Caco-2 (cell line): ENCODE data around the gene ATP5ME. TPM values are rescaled to one million over a fixed set of nuclear protein-coding genes. Genes with fewer than 3 reads are reported as not detected.

Experiments used
- BruUV-seq: library from RNA; stranded (reverse); fragments of 400-500 nt; replicated peaks from 2 replicates; lab custom pipeline; 2021; lab: Mats Ljungman, UMichigan
- CTCF ChIA-PET: fragments of 300-600 bp; sonication (Branson Sonifier 250); formaldehyde crosslinking; loops from one replicate; lab custom pipeline; 2022; ENCODE audit warnings: antibody characterized with exemption; lab: Charles Lee
- POLR2A ChIA-PET: fragments of 300-600 bp; sonication (Branson Sonifier 250); formaldehyde crosslinking; loops from one replicate; lab custom pipeline; 2022; ENCODE audit warnings: antibody characterized with exemption; lab: Charles Lee
- DNase-seq, 2 experiments: peaks; one replicate each; pipeline versions ENCODE4 v3.0.0 to v3.0.0-alpha.2; 2020 to 2022
- H3K27me3 ChIP-seq: replicated peaks from 2 replicates; pipeline ENCODE4 v1.6.0; 2011; ENCODE audit warnings: low read length; ENCODE audit not compliant: control insufficient read depth, insufficient read depth
- H3K36me3 ChIP-seq: 2 replicates; pipeline ENCODE4 v1.5.1; 2011; ENCODE audit warnings: low read length; ENCODE audit not compliant: control insufficient read depth, insufficient read depth
- H3K4me1 ChIP-seq: fragments of 250-450 bp; sonication (Bioruptor Pico); 2 replicates; pipeline ENCODE4 v1.5.1; 2020; ENCODE audit warnings: mild to moderate bottlenecking
- H3K4me3 ChIP-seq: 2 replicates; pipeline ENCODE4 v1.5.1; 2011; ENCODE audit warnings: low read depth, mild to moderate bottlenecking, control low read depth, low read length
- H3K9me3 ChIP-seq: fragments of 250-450 bp; sonication (Bioruptor Pico); 2 replicates; pipeline ENCODE4 v1.5.1; 2020; ENCODE audit warnings: mild to moderate bottlenecking, moderate library complexity
- H3K27ac Mint-ChIP-seq: one replicate; pipeline ENCODE4 v1.8.0; 2022; ENCODE audit warnings: mixed read lengths; ENCODE audit not compliant: unreplicated experiment
- H3K27me3 Mint-ChIP-seq: one replicate; pipeline ENCODE4 v1.8.0; 2022; ENCODE audit warnings: mixed read lengths; ENCODE audit not compliant: insufficient read depth, unreplicated experiment
- H3K36me3 Mint-ChIP-seq: one replicate; pipeline ENCODE4 v1.8.0; 2022; ENCODE audit warnings: mild to moderate bottlenecking, mixed read lengths; ENCODE audit not compliant: insufficient read depth, unreplicated experiment
- H3K4me1 Mint-ChIP-seq: one replicate; pipeline ENCODE4 v1.8.0; 2022; ENCODE audit warnings: low read depth, mixed read lengths; ENCODE audit not compliant: unreplicated experiment
- H3K4me3 Mint-ChIP-seq: one replicate; pipeline ENCODE4 v1.8.0; 2022; ENCODE audit warnings: mild to moderate bottlenecking, moderate library complexity, mixed read lengths; ENCODE audit not compliant: unreplicated experiment
- H3K9me3 Mint-ChIP-seq: one replicate; pipeline ENCODE4 v1.8.0; 2022; ENCODE audit warnings: mixed read lengths; ENCODE audit not compliant: unreplicated experiment
- intact Hi-C: fragments of 100-400 bp; cut with micrococcal nuclease; formaldehyde crosslinking; loops from one replicate; pipeline ENCODE4 v1.10.0; 2022; ENCODE audit not compliant: unreplicated experiment
- total RNA-seq: library from RNA; stranded (reverse); gene quantifications from 2 replicates; pipeline ENCODE4 v1.2.3, GENCODE V29; 2022
- TF ChIP-seq, protein P1 (sequence below), 2 experiments: fragments of 200-600 bp in 1 of 2; IDR thresholded peaks; 1 replicate in 1 of 2; 2 replicates in 1 of 2; pipeline versions ENCODE4 v1.5.1 to v1.8.0; 2011 to 2022; ENCODE audit warnings: antibody characterized with exemption in 1 of 2, control low read depth in 1 of 2, inconsistent platforms in 1 of 2, low read depth in 1 of 2, low read length in 1 of 2, mild to moderate bottlenecking in 1 of 2, moderate library complexity in 1 of 2; ENCODE audit not compliant: insufficient read depth in 1 of 2, severe bottlenecking in 1 of 2, unreplicated experiment in 1 of 2

The ATP5ME gene
- total RNA-seq, 1 experiment from 2014 or later = 244 TPM

DNA sequence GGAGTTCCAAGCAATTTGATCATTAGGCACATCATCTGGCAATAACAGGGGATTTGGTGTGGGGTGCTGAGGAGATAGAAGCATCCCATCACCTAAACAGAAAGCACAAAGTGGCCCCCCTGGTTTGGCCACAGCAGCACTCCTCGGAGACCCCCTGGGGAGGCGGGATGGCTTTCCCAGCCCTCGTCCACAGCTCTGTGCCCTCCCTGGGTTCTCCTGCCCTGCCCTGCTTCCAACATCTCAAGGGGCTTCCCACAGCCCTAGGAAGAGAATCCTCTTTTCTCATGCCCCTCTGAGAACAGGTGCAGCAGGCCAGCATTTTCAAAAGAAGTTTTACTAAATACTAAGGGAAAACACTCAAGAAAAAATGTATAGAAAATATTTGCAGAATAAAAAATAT is 12.8 kb downstream of the ATP5ME start:
- Histone ChIP-seq H3K4me3 (no peak overlapping the region), H3K36me3 (no peaks in the 10 kb centered on the region), H3K9me3 (no peaks in the 10 kb centered on the region; the same call in 1 of the 2 replicates), H3K4me1 (no peaks in the 10 kb centered on the region), H3K27me3 (no peaks in the 10 kb centered on the region)
- DNase-seq = no peak
- POLR2A ChIA-PET = no interaction called here
- TF ChIP-seq, protein P1, sequence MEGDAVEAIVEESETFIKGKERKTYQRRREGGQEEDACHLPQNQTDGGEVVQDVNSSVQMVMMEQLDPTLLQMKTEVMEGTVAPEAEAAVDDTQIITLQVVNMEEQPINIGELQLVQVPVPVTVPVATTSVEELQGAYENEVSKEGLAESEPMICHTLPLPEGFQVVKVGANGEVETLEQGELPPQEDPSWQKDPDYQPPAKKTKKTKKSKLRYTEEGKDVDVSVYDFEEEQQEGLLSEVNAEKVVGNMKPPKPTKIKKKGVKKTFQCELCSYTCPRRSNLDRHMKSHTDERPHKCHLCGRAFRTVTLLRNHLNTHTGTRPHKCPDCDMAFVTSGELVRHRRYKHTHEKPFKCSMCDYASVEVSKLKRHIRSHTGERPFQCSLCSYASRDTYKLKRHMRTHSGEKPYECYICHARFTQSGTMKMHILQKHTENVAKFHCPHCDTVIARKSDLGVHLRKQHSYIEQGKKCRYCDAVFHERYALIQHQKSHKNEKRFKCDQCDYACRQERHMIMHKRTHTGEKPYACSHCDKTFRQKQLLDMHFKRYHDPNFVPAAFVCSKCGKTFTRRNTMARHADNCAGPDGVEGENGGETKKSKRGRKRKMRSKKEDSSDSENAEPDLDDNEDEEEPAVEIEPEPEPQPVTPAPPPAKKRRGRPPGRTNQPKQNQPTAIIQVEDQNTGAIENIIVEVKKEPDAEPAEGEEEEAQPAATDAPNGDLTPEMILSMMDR (IDR thresholded peaks at IDR 0.05; ENCODE audit: insufficient read depth in 1 of 2, low read depth in 1 of 2, low read length in 1 of 2, severe bottlenecking in 1 of 2, unreplicated experiment in 1 of 2) = no peak
- Mint-ChIP-seq H3K4me1 (no peaks in the 10 kb centered on the region), H3K27me3 (no peaks in the 10 kb centered on the region), H3K36me3 (no peaks in the 10 kb centered on the region), H3K27ac (no peak overlapping the region), H3K4me3 (no peak overlapping the region), H3K9me3 (peaks cover 12% of the 10 kb centered on the region)
- no TSS peak for BruUV-seq
- intact Hi-C loops = no loop called here
- CTCF ChIA-PET = no interaction called here

DNA sequence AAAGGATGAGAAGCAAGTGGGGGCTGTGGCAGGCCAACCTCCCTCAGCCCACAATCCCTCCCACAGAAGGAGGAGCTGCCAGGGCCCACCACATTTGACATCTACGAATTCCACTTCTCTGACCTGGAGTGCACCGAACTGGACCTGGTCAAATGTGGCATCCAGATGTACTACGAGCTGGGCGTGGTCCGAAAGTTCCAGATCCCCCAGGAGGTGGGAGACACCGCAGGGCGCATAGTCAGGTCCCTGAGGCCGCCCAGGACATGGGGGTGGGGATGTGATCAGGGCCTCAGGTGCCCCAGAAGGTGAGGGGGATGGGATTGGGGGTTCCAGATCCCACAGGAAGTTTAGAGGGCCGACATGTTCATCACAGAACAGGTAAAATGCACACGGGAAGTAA is 13.7 kb downstream of the ATP5ME start:
- Histone ChIP-seq H3K36me3 (no peaks in the 10 kb centered on the region), H3K27me3 (no peaks in the 10 kb centered on the region), H3K9me3 (no peaks in the 10 kb centered on the region; the same call in 1 of the 2 replicates), H3K4me3 (no peak overlapping the region), H3K4me1 (no peaks in the 10 kb centered on the region)
- Mint-ChIP-seq H3K36me3 (no peaks in the 10 kb centered on the region), H3K4me3 (no peak overlapping the region), H3K27me3 (no peaks in the 10 kb centered on the region), H3K9me3 (peaks cover 12% of the 10 kb centered on the region), H3K27ac (no peak overlapping the region), H3K4me1 (no peaks in the 10 kb centered on the region)
- BruUV-seq = no TSS peak
- ChIA-PET CTCF (no interaction called here), POLR2A (no interaction called here)
- TF ChIP-seq, protein P1 (IDR thresholded peaks at IDR 0.05; ENCODE audit: insufficient read depth in 1 of 2, low read depth in 1 of 2, low read length in 1 of 2, severe bottlenecking in 1 of 2, unreplicated experiment in 1 of 2) = no peak
- DNase-seq = no peak
- intact Hi-C loops = no loop called here

DNA sequence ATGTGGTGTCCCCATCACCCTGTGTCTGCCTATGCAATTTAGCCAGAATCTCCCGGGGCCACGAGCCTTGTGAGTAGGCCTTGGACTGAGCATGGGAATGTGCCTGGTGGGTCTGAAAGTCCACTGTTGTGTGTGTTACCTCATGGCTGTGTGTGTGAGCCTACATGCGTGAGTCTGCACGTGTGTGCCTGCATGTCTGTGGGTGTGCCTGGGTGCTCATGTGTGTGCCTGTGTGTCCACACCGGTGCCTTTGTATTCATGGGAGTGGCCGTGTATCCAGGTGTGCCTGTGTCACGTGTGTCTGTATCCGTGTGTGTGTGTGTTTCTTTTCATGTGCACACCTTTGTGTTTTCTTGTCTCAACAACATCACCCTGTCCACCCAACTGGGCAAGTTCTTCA is 14.2 kb downstream of the ATP5ME start:
- H3K27me3 Mint-ChIP-seq = no peaks in the 10 kb centered on the region
- no peaks in the 10 kb centered on the region for H3K36me3 Mint-ChIP-seq
- no TSS peak for BruUV-seq
- CTCF ChIA-PET = no interaction called here
- H3K9me3 Mint-ChIP-seq = peaks cover 12% of the 10 kb centered on the region
- no peaks in the 10 kb centered on the region for H3K4me1 Mint-ChIP-seq
- H3K4me1 ChIP-seq = no peaks in the 10 kb centered on the region
- POLR2A ChIA-PET = no interaction called here
- H3K4me3 Mint-ChIP-seq = no peak overlapping the region
- DNase-seq = no peak
- no peaks in the 10 kb centered on the region for H3K36me3 ChIP-seq
- TF ChIP-seq, protein P1 (IDR thresholded peaks at IDR 0.05; ENCODE audit: insufficient read depth in 1 of 2, low read depth in 1 of 2, low read length in 1 of 2, severe bottlenecking in 1 of 2, unreplicated experiment in 1 of 2) = no peak
- H3K9me3 ChIP-seq = no peaks in the 10 kb centered on the region; the same call in 1 of the 2 replicates
- no peak overlapping the region for H3K27ac Mint-ChIP-seq
- intact Hi-C loops = no loop called here
- H3K27me3 ChIP-seq = no peaks in the 10 kb centered on the region
- no peak overlapping the region for H3K4me3 ChIP-seq
